ENCODE measurements around the gene MRTFB.

- no peak for TF ChIP-seq POLR2A (IDR thresholded peaks at IDR 0.05)
- TF ChIP-seq, protein P1, sequence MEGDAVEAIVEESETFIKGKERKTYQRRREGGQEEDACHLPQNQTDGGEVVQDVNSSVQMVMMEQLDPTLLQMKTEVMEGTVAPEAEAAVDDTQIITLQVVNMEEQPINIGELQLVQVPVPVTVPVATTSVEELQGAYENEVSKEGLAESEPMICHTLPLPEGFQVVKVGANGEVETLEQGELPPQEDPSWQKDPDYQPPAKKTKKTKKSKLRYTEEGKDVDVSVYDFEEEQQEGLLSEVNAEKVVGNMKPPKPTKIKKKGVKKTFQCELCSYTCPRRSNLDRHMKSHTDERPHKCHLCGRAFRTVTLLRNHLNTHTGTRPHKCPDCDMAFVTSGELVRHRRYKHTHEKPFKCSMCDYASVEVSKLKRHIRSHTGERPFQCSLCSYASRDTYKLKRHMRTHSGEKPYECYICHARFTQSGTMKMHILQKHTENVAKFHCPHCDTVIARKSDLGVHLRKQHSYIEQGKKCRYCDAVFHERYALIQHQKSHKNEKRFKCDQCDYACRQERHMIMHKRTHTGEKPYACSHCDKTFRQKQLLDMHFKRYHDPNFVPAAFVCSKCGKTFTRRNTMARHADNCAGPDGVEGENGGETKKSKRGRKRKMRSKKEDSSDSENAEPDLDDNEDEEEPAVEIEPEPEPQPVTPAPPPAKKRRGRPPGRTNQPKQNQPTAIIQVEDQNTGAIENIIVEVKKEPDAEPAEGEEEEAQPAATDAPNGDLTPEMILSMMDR (IDR thresholded peaks at IDR 0.05): no peak
Observed at GRCh38 chr16:14202095-14202494, 131.0 kb downstream of the MRTFB start.
